Fibroblast of lung (primary cell): ENCODE measurements around the gene DLG2. TPM values are rescaled to one million over a fixed set of nuclear protein-coding genes. Genes with fewer than 3 reads are reported as not detected.

Experiments
- DNase-seq, 2 donors: peaks; one replicate each; pipeline versions ENCODE4 v3.0.0 to v3.0.0-alpha.2; 2010; ENCODE audit warnings: low read depth in 2 of 2
- H2AFZ ChIP-seq: 2 replicates; pipeline ENCODE4 v1.5.1; 2012; ENCODE audit warnings: low read length, control low read depth, inconsistent platforms
- H3K27ac ChIP-seq: 2 replicates; pipeline ENCODE4 v1.5.1; 2011; ENCODE audit warnings: low read length, control low read depth; ENCODE audit not compliant: insufficient read depth
- H3K27me3 ChIP-seq: 2 replicates; pipeline ENCODE4 v1.5.1; 2011; ENCODE audit warnings: mild to moderate bottlenecking, low read length; ENCODE audit not compliant: control insufficient read depth, insufficient read depth
- H3K36me3 ChIP-seq: 2 replicates; pipeline ENCODE4 v1.5.1; 2011; ENCODE audit warnings: low read length; ENCODE audit not compliant: control insufficient read depth, insufficient read depth
- H3K4me1 ChIP-seq: 2 replicates; pipeline ENCODE4 v1.5.1; 2011; ENCODE audit warnings: low read length; ENCODE audit not compliant: control insufficient read depth, insufficient read depth; ENCODE audit errors: extremely low read depth
- H3K4me2 ChIP-seq: 2 replicates; pipeline ENCODE4 v1.5.1; 2011; ENCODE audit warnings: low read length, control low read depth; ENCODE audit not compliant: insufficient read depth; ENCODE audit errors: extremely low read depth
- H3K4me3 ChIP-seq, 4 experiments: fragments of 200-600 bp in 1 of 4; sonication (generic) in 1 of 4; replicated peaks in 1 of 4; 2 replicates each; pipeline ENCODE4 v1.5.1; 2011 to 2016; ENCODE audit warnings: low read length in 4 of 4, low read depth in 3 of 4, mild to moderate bottlenecking in 3 of 4, control low read depth in 2 of 4, inconsistent platforms in 1 of 4, mixed read lengths in 1 of 4; ENCODE audit not compliant: insufficient read depth in 1 of 4; ENCODE audit errors: control extremely low read depth in 1 of 4
- H3K79me2 ChIP-seq: 2 replicates; pipeline ENCODE4 v1.5.1; 2012; ENCODE audit warnings: mild to moderate bottlenecking, low read length, inconsistent platforms; ENCODE audit not compliant: control insufficient read depth, insufficient read depth
- H3K9ac ChIP-seq: 2 replicates; pipeline ENCODE4 v1.5.1; 2011; ENCODE audit warnings: mild to moderate bottlenecking, low read length, control low read depth; ENCODE audit not compliant: insufficient read depth
- H3K9me3 ChIP-seq: 2 replicates; pipeline ENCODE4 v1.5.1; 2012; ENCODE audit warnings: low read depth, low read length; ENCODE audit not compliant: control insufficient read depth, insufficient read depth
- H4K20me1 ChIP-seq: 2 replicates; pipeline ENCODE4 v1.5.1; 2011; ENCODE audit warnings: low read length; ENCODE audit not compliant: control insufficient read depth, insufficient read depth; ENCODE audit errors: extremely low read depth
- EZH2 ChIP-seq: IDR thresholded peaks from 2 replicates; pipeline ENCODE4 v1.5.1; 2012; ENCODE audit warnings: low read length, control low read depth, mild to moderate bottlenecking; ENCODE audit errors: missing control alignments
- polyA plus RNA-seq, 2 donors: library from polyadenylated mRNA; depleted of rRNA in 1 of 2; stranded (reverse) in 1 of 2; unstranded in 1 of 2; fragments of >200 nt; gene quantifications; 2 replicates each; pipeline ENCODE4 v1.2.1, GENCODE V29; 2011 to 2012; ENCODE audit warnings: missing spikeins in 1 of 2
- total RNA-seq: library from RNA; depleted of rRNA; stranded (reverse); fragments of >200 nt; gene quantifications from 2 replicates; pipeline ENCODE4 v1.2.1, GENCODE V29; 2014
- TF ChIP-seq, protein P1 (sequence below), 2 donors: IDR thresholded peaks in 1 of 2; conservative IDR thresholded peaks in 1 of 2; 1 replicate in 1 of 2; 2 replicates in 1 of 2; pipeline ENCODE4 v1.5.1; 2011 to 2012; ENCODE audit warnings: low read length in 2 of 2, control low read depth in 1 of 2, inconsistent platforms in 1 of 2, low read depth in 1 of 2, mild to moderate bottlenecking in 1 of 2

Gene DLG2
- total and polyA plus RNA-seq, 2 donors (not counting 1 experiment from before 2014, with no cell fraction given) = 0.77 to 2.3 TPM

- no peak overlapping the region for H3K27ac ChIP-seq
- H3K4me3 ChIP-seq = no peak overlapping the region
- no peak for DNase-seq
- no peak overlapping the region for H3K9ac ChIP-seq
- H4K20me1 ChIP-seq = no peaks in the 10 kb centered on the region
- no peak overlapping the region for H3K4me2 ChIP-seq
- TF ChIP-seq, protein P1, sequence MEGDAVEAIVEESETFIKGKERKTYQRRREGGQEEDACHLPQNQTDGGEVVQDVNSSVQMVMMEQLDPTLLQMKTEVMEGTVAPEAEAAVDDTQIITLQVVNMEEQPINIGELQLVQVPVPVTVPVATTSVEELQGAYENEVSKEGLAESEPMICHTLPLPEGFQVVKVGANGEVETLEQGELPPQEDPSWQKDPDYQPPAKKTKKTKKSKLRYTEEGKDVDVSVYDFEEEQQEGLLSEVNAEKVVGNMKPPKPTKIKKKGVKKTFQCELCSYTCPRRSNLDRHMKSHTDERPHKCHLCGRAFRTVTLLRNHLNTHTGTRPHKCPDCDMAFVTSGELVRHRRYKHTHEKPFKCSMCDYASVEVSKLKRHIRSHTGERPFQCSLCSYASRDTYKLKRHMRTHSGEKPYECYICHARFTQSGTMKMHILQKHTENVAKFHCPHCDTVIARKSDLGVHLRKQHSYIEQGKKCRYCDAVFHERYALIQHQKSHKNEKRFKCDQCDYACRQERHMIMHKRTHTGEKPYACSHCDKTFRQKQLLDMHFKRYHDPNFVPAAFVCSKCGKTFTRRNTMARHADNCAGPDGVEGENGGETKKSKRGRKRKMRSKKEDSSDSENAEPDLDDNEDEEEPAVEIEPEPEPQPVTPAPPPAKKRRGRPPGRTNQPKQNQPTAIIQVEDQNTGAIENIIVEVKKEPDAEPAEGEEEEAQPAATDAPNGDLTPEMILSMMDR (conservative IDR thresholded peaks at IDR 0.05 in 1 of 2, IDR thresholded peaks at IDR 0.05 in 1 of 2; ENCODE audit: low read depth in 1 of 2, low read length in 2 of 2) = no peak
- no peak for TF ChIP-seq EZH2
- H3K27me3 ChIP-seq = no peaks in the 10 kb centered on the region
- no peaks in the 10 kb centered on the region for H3K36me3 ChIP-seq
- H3K79me2 ChIP-seq = no peaks in the 10 kb centered on the region
- no peak overlapping the region for H2AFZ ChIP-seq
- no peaks in the 10 kb centered on the region for H3K9me3 ChIP-seq
- no peaks in the 10 kb centered on the region for H3K4me1 ChIP-seq
Observed at GRCh38 chr11:84757711-84758110, 869.4 kb downstream of the DLG2 start.

DNA sequence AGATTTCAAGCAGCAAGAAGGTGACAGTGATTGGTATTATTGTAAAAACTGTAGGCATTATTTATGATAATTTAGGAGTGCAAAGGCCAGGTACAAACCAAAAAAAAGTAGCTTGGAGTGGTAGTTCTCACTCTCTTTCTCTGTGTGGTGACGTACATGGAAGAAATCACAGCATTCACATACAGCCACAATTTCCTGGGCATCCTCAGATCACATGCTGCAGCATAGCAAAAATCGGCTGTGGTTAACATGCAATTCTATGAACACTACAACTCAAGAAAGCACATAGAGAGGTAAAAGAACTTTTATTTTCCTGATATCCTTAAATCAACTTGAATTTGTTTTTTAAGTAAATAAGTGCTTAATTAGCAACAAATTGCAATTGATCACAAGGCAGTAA, 875.8 kb downstream of the DLG2 start:
- Histone ChIP-seq H4K20me1 (no peaks in the 10 kb centered on the region), H3K9me3 (no peaks in the 10 kb centered on the region)
- no peak for DNase-seq

GRCh38 chr11:84747871-84748270, 879.3 kb downstream of the DLG2 start:
- no peak overlapping the region for H2AFZ ChIP-seq

More for the DNA sequence above, 875.8 kb downstream of the DLG2 start:
- no peaks in the 10 kb centered on the region for H3K27me3 ChIP-seq
- no peak overlapping the region for H3K4me3 ChIP-seq
- no peaks in the 10 kb centered on the region for H3K4me1 ChIP-seq
- TF ChIP-seq, protein P1 (conservative IDR thresholded peaks at IDR 0.05 in 1 of 2, IDR thresholded peaks at IDR 0.05 in 1 of 2; ENCODE audit: low read depth in 1 of 2, low read length in 2 of 2) = no peak
- no peak for TF ChIP-seq EZH2
- H3K36me3 ChIP-seq = no peaks in the 10 kb centered on the region
- H3K79me2 ChIP-seq = no peaks in the 10 kb centered on the region
- no peak overlapping the region for H2AFZ ChIP-seq
- no peak overlapping the region for H3K4me2 ChIP-seq
- no peak overlapping the region for H3K27ac ChIP-seq
- H3K9ac ChIP-seq = no peak overlapping the region

More at GRCh38 chr11:84747871-84748270, 879.3 kb downstream of the DLG2 start:
- Histone ChIP-seq H3K9me3 (no peaks in the 10 kb centered on the region), H3K4me2 (no peak overlapping the region), H3K4me3 (no peak overlapping the region), H3K36me3 (no peaks in the 10 kb centered on the region), H4K20me1 (no peaks in the 10 kb centered on the region), H3K79me2 (no peaks in the 10 kb centered on the region), H3K4me1 (no peaks in the 10 kb centered on the region), H3K27me3 (no peaks in the 10 kb centered on the region), H3K9ac (no peak overlapping the region), H3K27ac (no peak overlapping the region)
- no peak for DNase-seq
- TF ChIP-seq EZH2 = no peak
- TF ChIP-seq, protein P1 (conservative IDR thresholded peaks at IDR 0.05 in 1 of 2, IDR thresholded peaks at IDR 0.05 in 1 of 2; ENCODE audit: low read depth in 1 of 2, low read length in 2 of 2) = no peak
